Measurements from ENCODE around the gene CREBL2.
A peak's percentile ranks its signal among the peaks of the same experiment; 100 is the strongest.
"Not testable (repeated sequence)": the region's sequence is repeated elsewhere in the genome, so short reads cannot be mapped to it uniquely, and the experiment has no call there.

Gene CREBL2

DNA sequence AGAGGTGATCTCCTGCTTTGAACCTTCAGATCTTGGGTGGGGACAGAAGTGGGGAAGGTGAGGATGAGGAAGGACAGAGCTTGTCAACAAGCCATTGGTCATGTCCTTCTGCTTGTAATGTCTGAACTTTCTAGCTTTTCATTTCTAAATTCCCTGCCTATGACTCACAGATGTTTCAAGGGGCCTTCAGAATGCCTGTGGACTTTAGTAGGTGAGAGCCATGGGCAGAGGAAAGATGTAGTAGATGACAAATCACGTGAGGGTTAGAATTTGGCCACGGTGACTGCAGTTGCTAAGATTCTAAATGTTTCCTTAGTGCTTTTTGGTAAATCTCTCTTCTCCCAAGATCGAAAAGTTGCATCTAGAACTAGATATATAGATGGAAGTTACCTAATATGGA is 18.7 kb upstream of the CREBL2 start:
- DNase-seq (ENCODE audit: insufficient read length, low spot score) (no peak), FAIRE-seq (no peak)
- TF ChIP-seq TAF1 (IDR thresholded peaks at IDR 0.05; ENCODE audit: low read depth, low read length) (no peak), POLR2AphosphoS5 (IDR thresholded peaks at IDR 0.05; ENCODE audit: low read depth, low read length) (no peak), POU2F2 (IDR thresholded peaks at IDR 0.05; ENCODE audit: low read depth, low read length) (no peak), POLR2A (IDR thresholded peaks at IDR 0.05; ENCODE audit: low read depth, low read length) (no peak), PAX5 (IDR thresholded peaks at IDR 0.05; ENCODE audit: insufficient read depth, low read length, severe bottlenecking) (no peak), SPI1 (IDR thresholded peaks at IDR 0.05; ENCODE audit: low read depth, low read length) (no peak)

DNA sequence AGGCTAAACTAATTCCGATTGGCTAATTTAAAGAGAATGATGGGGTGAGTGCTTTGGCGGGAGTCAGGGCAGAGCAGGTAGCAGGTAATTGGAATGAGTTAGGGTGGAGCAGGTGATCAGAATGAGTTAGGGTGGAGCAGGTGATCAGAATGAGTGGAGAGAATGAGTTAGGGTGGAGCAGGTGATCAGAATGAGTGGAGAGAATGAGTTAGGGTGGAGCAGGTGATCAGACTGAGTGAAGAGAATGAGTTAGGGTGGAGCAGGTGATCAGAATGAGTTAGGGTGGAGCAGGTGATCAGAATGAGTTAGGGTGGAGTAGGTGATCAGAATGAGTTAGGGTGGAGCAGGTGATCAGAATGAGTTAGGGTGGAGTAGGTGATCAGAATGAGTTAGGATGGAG is 15.7 kb upstream of the CREBL2 start:
- DNase-seq (ENCODE audit: insufficient read length, low spot score): not testable (repeated sequence)
- FAIRE-seq: peak; percentile 26

DNA sequence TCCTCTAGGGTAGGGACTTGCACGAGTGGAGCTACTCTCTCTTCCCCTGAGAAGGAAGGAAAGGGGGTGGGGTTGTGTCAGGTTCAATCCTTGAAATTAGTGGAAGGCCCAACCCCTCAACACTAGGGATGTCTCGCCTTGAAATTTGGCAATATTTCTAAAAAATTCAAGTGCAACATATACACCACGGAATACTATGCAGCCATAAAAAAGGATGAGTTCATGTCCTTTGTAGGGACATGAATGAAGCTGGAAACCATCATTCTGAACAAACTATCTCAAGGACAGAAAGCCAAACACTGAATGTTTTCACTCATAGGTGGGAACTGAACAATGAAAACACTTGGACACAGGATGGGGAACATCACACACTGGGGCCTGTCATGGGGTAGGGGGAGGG is 15.1 kb upstream of the CREBL2 start:
- not testable (repeated sequence) for DNase-seq (ENCODE audit: insufficient read length, low spot score); FAIRE-seq

DNA sequence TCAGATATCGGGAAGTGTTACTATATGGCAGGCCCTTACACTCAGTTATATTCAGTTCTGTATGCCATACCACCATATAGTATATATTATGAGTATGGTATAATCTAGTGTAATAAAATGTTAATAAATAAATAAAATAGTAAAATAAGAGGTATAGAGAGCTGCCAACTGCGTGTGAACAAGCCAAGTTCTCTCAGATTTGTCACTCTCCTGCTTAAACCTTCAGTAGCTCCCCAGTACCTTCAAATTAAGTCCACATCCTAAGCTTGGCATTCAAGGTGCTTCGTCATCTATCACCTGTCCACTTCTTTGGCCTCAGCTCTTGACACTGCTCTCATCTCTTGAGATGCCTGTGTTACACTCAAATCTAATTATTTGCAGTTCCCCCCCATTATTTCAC is 12.8 kb upstream of the CREBL2 start:
- FAIRE-seq: no peak
- no peak for DNase-seq (ENCODE audit: insufficient read length, low spot score)
- TF ChIP-seq PAX5 (IDR thresholded peaks at IDR 0.05; ENCODE audit: insufficient read depth, low read length, severe bottlenecking) (no peak), SPI1 (IDR thresholded peaks at IDR 0.05; ENCODE audit: low read depth, low read length) (no peak), POLR2AphosphoS5 (IDR thresholded peaks at IDR 0.05; ENCODE audit: low read depth, low read length) (no peak), POU2F2 (IDR thresholded peaks at IDR 0.05; ENCODE audit: low read depth, low read length) (no peak), POLR2A (IDR thresholded peaks at IDR 0.05; ENCODE audit: low read depth, low read length) (no peak), TAF1 (IDR thresholded peaks at IDR 0.05; ENCODE audit: low read depth, low read length) (no peak)

DNA sequence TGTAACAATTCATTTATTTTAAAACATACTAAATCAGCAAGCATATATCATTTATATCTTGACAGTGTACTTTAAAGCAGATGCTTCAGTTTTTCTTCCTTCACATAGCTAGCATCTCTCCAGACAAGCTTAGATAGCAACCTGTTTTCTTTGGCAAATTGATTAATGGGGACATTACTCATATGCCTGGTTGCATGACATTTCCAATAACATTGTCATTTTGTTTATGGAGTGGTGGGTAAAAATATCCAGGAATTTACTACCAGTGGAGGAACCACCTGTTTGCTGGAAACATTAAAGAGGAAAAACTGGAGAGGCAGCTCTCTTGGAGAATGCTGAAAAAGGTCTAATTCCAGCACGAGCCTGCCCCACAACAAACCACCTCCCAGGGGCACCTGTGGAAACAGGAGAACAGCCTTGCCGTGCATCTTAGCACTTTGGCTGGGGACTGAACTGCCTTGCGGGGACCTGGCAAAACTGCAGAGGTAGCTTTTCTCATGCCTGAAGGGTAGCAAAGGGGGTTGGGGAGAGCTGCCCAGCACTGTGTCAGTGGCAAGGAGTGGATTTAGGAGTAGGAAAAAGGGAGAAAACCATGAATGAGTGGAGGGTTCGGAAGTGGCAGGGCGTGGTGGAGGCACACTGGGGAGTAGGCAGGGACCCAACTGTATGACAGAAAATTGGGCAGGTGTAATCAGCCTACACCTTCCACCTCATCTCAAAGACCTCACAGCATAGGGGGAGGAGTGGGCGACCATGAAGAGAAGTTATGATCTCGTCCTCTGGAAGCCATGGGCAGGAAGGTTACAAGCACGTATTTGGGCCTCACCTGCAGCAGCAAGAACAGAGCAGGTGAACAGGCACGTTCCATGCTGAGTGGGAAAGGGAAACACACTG is 11.7 kb upstream of the CREBL2 start:
- TF ChIP-seq PAX5 (IDR thresholded peaks at IDR 0.05; ENCODE audit: insufficient read depth, low read length, severe bottlenecking): no peak
- TF ChIP-seq SPI1 (IDR thresholded peaks at IDR 0.05; ENCODE audit: low read depth, low read length): no peak
- no peak for DNase-seq (ENCODE audit: insufficient read length, low spot score)
- FAIRE-seq: no peak

DNA sequence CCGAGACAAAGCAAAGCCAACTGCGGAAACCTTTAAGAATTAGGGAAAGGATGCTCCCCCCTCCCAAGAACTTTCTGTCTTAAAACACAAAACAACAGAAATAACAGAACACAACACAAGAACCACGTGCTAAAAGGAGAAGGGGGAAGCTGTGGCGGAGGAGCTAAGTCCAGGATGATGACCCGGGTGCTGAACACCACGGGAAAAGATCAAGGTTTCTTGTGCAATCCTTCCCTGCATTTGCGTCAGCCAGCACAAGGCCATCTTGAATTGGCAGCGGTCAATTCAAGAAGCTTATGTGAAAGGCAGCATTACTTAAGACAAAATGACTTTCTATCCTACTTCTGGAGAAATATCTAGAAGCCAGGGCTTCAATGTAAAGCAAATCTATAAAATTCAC is 11.0 kb upstream of the CREBL2 start:
- TF ChIP-seq POU2F2 (IDR thresholded peaks at IDR 0.05; ENCODE audit: low read depth, low read length): no peak
- no peak for TF ChIP-seq SPI1 (IDR thresholded peaks at IDR 0.05; ENCODE audit: low read depth, low read length)
- no peak for TF ChIP-seq TAF1 (IDR thresholded peaks at IDR 0.05; ENCODE audit: low read depth, low read length)
- no peak for TF ChIP-seq PAX5 (IDR thresholded peaks at IDR 0.05; ENCODE audit: insufficient read depth, low read length, severe bottlenecking)
- TF ChIP-seq POLR2AphosphoS5 (IDR thresholded peaks at IDR 0.05; ENCODE audit: low read depth, low read length): no peak
- FAIRE-seq (no peak), DNase-seq (ENCODE audit: insufficient read length, low spot score) (no peak)

DNA sequence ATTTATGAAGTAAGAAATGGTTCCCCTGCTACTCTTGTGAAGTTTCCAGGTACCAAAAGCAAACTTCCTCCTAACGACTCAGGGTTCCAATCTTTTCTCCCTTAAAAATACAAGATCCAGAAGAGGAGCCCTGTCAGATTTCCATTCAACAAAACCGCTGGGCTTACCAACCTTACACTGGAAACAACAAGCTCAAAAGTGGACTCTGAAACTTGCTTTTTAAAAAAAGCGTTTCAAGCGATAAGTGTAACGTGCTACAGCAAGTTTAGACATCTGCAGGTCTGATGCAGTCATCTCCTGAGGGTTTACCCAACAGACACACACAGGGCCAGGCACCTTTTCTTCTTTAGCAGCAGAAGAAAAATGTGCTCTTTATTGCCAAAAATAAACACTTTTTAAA is 6.9 kb upstream of the CREBL2 start:
- no peak for FAIRE-seq
- TF ChIP-seq TAF1 (IDR thresholded peaks at IDR 0.05; ENCODE audit: low read depth, low read length) (no peak), SPI1 (IDR thresholded peaks at IDR 0.05; ENCODE audit: low read depth, low read length) (no peak), POLR2AphosphoS5 (IDR thresholded peaks at IDR 0.05; ENCODE audit: low read depth, low read length) (no peak), PAX5 (IDR thresholded peaks at IDR 0.05; ENCODE audit: insufficient read depth, low read length, severe bottlenecking) (no peak), POLR2A (IDR thresholded peaks at IDR 0.05; ENCODE audit: low read depth, low read length) (no peak), POU2F2 (IDR thresholded peaks at IDR 0.05; ENCODE audit: low read depth, low read length) (no peak)
- DNase-seq (ENCODE audit: insufficient read length, low spot score): no peak

DNA sequence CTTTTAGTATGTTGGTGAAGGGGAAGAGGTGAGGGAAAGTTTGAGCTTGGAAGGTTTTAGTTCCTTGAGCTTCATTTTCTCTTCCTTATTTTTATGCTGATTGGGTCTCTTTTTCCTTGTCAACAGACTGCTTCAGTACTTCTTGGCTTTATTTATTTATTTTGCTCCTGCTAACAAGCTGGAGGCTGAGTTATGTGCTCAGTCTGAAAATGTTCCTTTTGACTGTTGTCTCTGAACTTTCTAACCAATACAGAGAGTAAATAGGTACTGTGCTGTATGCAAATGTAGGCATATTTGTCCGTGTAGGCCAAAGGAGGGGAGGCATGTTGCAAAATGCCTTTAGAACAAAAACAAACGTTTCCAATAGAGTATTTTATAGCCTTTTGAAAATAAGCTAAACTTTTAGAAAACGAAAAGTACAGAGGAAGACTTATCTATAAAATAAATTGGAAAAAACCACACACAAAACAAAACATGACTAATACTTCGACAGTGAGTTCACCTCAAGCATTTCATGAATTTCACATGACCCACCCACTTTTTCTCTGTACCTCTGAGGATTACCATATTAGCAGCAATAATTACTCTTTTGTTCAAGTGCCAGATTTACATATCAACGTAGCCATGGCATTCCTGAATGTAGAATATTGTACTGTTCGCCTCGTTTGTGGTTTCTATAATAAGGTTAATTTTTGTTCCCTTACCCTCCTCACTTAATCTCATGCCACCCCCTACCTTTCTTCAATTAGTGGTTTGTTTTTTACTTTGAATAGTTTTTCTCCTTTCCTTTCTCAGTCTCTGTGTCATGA is 4.7 kb upstream of the CREBL2 start:
- peak; percentile 85 for FAIRE-seq
- TF ChIP-seq PAX5 (IDR thresholded peaks at IDR 0.05; ENCODE audit: insufficient read depth, low read length, severe bottlenecking) (no peak), POU2F2 (IDR thresholded peaks at IDR 0.05; ENCODE audit: low read depth, low read length) (peak; percentile 79; the same call in 1 of the 2 replicates), POLR2A (IDR thresholded peaks at IDR 0.05; ENCODE audit: low read depth, low read length) (no peak), TAF1 (IDR thresholded peaks at IDR 0.05; ENCODE audit: low read depth, low read length) (no peak), SPI1 (IDR thresholded peaks at IDR 0.05; ENCODE audit: low read depth, low read length) (peak; percentile 69)
- no peak for DNase-seq (ENCODE audit: insufficient read length, low spot score)

DNA sequence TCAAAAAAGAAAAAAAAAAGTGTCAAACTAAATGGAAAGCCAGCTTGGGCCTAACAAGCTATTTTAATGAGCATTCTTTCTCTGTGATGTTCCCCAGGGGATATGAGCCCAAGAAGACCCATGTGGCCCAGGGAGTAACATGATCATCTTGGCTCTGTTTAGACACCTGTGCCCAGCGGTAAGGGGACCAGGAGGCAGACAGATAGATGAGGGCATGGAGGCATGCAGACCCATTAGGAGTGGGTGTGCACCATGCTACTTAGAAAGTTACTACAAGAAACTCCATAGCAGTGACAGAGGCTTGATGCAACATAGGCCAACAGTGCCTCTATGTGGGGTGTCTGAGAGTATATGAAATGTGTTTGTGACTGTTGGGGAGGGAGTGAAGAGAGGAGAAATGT is 3.1 kb upstream of the CREBL2 start:
- no peak for DNase-seq (ENCODE audit: insufficient read length, low spot score)

DNA sequence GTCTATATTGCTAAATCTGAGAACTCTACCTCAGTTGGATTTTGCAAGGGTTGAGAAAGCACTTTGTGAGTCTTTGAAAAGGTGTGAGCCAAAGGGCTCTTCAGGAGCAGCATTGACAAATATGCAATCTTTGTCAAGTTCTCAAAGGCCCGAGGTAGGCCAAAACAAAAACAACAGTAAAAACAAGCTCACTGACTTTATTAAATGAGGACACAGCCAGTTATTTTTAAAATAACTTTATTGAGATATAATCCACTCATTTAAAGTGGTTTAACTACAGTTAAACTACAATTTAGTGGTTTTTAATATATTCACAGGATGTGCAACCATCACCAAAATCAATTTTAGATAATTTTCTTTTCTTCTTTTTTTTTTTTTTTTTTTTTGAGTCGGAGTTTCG is 2.0 kb upstream of the CREBL2 start:
- TF ChIP-seq POLR2AphosphoS5 (IDR thresholded peaks at IDR 0.05; ENCODE audit: low read depth, low read length) (no peak), TAF1 (IDR thresholded peaks at IDR 0.05; ENCODE audit: low read depth, low read length) (no peak), PAX5 (IDR thresholded peaks at IDR 0.05; ENCODE audit: insufficient read depth, low read length, severe bottlenecking) (no peak), SPI1 (IDR thresholded peaks at IDR 0.05; ENCODE audit: low read depth, low read length) (no peak), POLR2A (IDR thresholded peaks at IDR 0.05; ENCODE audit: low read depth, low read length) (no peak), POU2F2 (IDR thresholded peaks at IDR 0.05; ENCODE audit: low read depth, low read length) (no peak)
- DNase-seq (ENCODE audit: insufficient read length, low spot score): no peak
- no peak for FAIRE-seq

More for the DNA sequence above, 3.1 kb upstream of the CREBL2 start:
- TF ChIP-seq POU2F2 (IDR thresholded peaks at IDR 0.05; ENCODE audit: low read depth, low read length) (no peak), TAF1 (IDR thresholded peaks at IDR 0.05; ENCODE audit: low read depth, low read length) (no peak), POLR2A (IDR thresholded peaks at IDR 0.05; ENCODE audit: low read depth, low read length) (no peak), PAX5 (IDR thresholded peaks at IDR 0.05; ENCODE audit: insufficient read depth, low read length, severe bottlenecking) (no peak), POLR2AphosphoS5 (IDR thresholded peaks at IDR 0.05; ENCODE audit: low read depth, low read length) (no peak), SPI1 (IDR thresholded peaks at IDR 0.05; ENCODE audit: low read depth, low read length) (no peak)
- FAIRE-seq: peak; percentile 71
